ENCODE results near the gene NXNL1. TPM values are rescaled to one million over a fixed set of nuclear protein-coding genes. Genes with fewer than 3 reads are reported as not detected.

The NXNL1 gene
- total RNA-seq, 1 experiment from 2014 or later: not detected

- no peak for TF ChIP-seq CTCF (IDR thresholded peaks at IDR 0.05 in 2 of 3, conservative IDR thresholded peaks at IDR 0.05 in 1 of 3; ENCODE audit: borderline replicate concordance in 1 of 3, insufficient read depth in 1 of 3, low read depth in 2 of 3, low read length in 2 of 3)
- no peak for TF ChIP-seq POLR2AphosphoS5 (IDR thresholded peaks at IDR 0.05; ENCODE audit: low read depth, low read length)
- TF ChIP-seq TCF7L2 (IDR thresholded peaks at IDR 0.05; ENCODE audit: borderline replicate concordance, extremely low read depth, insufficient read depth, insufficient read length): no peak
- no peak for TF ChIP-seq EZH2phosphoT487 (IDR thresholded peaks at IDR 0.05; ENCODE audit: borderline replicate concordance)
- no peak for TF ChIP-seq EZH2 (IDR thresholded peaks at IDR 0.05)
- no peak for TF ChIP-seq CEBPB (IDR thresholded peaks at IDR 0.05; ENCODE audit: low read depth)
- TF ChIP-seq ZFX (IDR thresholded peaks at IDR 0.05): no peak
Measured at GRCh38 chr19:17491287-17491686, 30.6 kb upstream of the NXNL1 start (continued).

GRCh38 chr19:17490411-17490810 is 29.7 kb upstream of the NXNL1 start:
- TF ChIP-seq REST (IDR thresholded peaks at IDR 0.05; ENCODE audit: low read depth) (no peak), EGR1 (IDR thresholded peaks at IDR 0.05; ENCODE audit: low read depth) (no peak), ZBTB33 (IDR thresholded peaks at IDR 0.05; ENCODE audit: extremely low read depth, insufficient replicate concordance, low read length) (no peak)
- H3K9me3 ChIP-seq (ENCODE audit: control insufficient read depth in 1 of 2, insufficient read depth in 1 of 2, low read depth in 1 of 2, low read length in 2 of 2): no peaks in the 10 kb centered on the region
- CTCF ChIA-PET: no interaction called here
- ATAC-seq (no peak), DNase-seq (ENCODE audit: low read depth, low spot score) (no peak)
- H3K9me2 ChIP-seq (ENCODE audit: insufficient read depth): no peaks in the 10 kb centered on the region
- no peak overlapping the region for H3K4me2 ChIP-seq (ENCODE audit: low read length)
- BruUV-seq (replicated peaks): no TSS peak
- H3K27me3 ChIP-seq (ENCODE audit: insufficient read depth, low read length): no peaks in the 10 kb centered on the region
- intact Hi-C loops (cut with micrococcal nuclease): no loop called here
- no peaks in the 10 kb centered on the region for H3K36me3 ChIP-seq (ENCODE audit: control insufficient read depth in 1 of 2, insufficient read depth in 2 of 2, low read length in 2 of 2)
- POLR2A ChIA-PET: no interaction called here
- no peak overlapping the region for H3K4me3 ChIP-seq (replicated peaks in 1 of 2; ENCODE audit: low read depth in 1 of 2, low read length in 2 of 2)
- peaks cover 15 to 26% of the 10 kb centered on the region in 2 experiments for H3K4me1 ChIP-seq (ENCODE audit: control insufficient read depth in 1 of 2, insufficient read depth in 2 of 2, low read length in 2 of 2)
- H3K79me2 ChIP-seq (ENCODE audit: insufficient read depth, low read length): no peaks in the 10 kb centered on the region
- RAD21 ChIA-PET (ENCODE audit: low non-redundant PET in 1 of 2, low total read pairs in 2 of 2, uncharacterized antibody in 2 of 2, unreplicated experiment in 2 of 2): no interaction called here
- no peak overlapping the region for H2AFZ ChIP-seq (ENCODE audit: low read depth, low read length, poor library complexity, severe bottlenecking)
- no peak overlapping the region for H3K9ac ChIP-seq (ENCODE audit: low read length)
- no peak overlapping the region for H3K27ac ChIP-seq (ENCODE audit: low read depth, low read length)
- no peaks in the 10 kb centered on the region for H4K20me1 ChIP-seq (ENCODE audit: insufficient read depth)
